Measurements from ENCODE around the gene EFCAB6.

The EFCAB6 gene

GRCh38 chr22:43635101-43635500 lies 177.0 kb downstream of the EFCAB6 start:
- in situ Hi-C loops (cut with HindIII; ENCODE audit: low pct_ligation_motif_present, low sequenced_read_pairs), result no loop called here
- H3K4me3 ChIP-seq (ENCODE audit: low read depth, low read length), result no peak overlapping the region
- TF ChIP-seq CTCF (IDR thresholded peaks at IDR 0.05; ENCODE audit: low read depth, low read length, missing control alignments), result no peak
- H3K36me3 ChIP-seq (replicated peaks), result no peaks in the 10 kb centered on the region
- H3K27ac ChIP-seq, result no peak overlapping the region
- no peaks in the 10 kb centered on the region for H3K27me3 ChIP-seq (replicated peaks)
- DNase-seq, result no peak

- no peak for TF ChIP-seq CTCF (IDR thresholded peaks at IDR 0.05; ENCODE audit: low read depth, low read length, missing control alignments)
- Histone ChIP-seq H3K27ac (no peak overlapping the region), H3K36me3 (replicated peaks) (no peaks in the 10 kb centered on the region), H3K27me3 (replicated peaks) (no peaks in the 10 kb centered on the region), H3K4me3 (ENCODE audit: low read depth, low read length) (no peak overlapping the region)
- in situ Hi-C loops (cut with HindIII; ENCODE audit: low pct_ligation_motif_present, low sequenced_read_pairs), result no loop called here
- DNase-seq, result no peak
These were observed 177.8 kb downstream of the EFCAB6 start for GRCh38 chr22:43634316-43634715.

GRCh38 chr22:43633631-43634285 lies 178.3 kb downstream of the EFCAB6 start:
- in situ Hi-C loops (cut with HindIII; ENCODE audit: low pct_ligation_motif_present, low sequenced_read_pairs), result no loop called here
- Histone ChIP-seq H3K36me3 (replicated peaks) (no peaks in the 10 kb centered on the region), H3K27ac (no peak overlapping the region), H3K27me3 (replicated peaks) (no peaks in the 10 kb centered on the region), H3K4me3 (ENCODE audit: low read depth, low read length) (no peak overlapping the region)
- TF ChIP-seq CTCF (IDR thresholded peaks at IDR 0.05; ENCODE audit: low read depth, low read length, missing control alignments), result no peak
- DNase-seq, result no peak

GRCh38 chr22:43631846-43632245 lies 180.3 kb downstream of the EFCAB6 start:
- Histone ChIP-seq H3K27ac (no peak overlapping the region), H3K27me3 (replicated peaks) (no peaks in the 10 kb centered on the region), H3K4me3 (ENCODE audit: low read depth, low read length) (no peak overlapping the region), H3K36me3 (replicated peaks) (no peaks in the 10 kb centered on the region)
- in situ Hi-C loops (cut with HindIII; ENCODE audit: low pct_ligation_motif_present, low sequenced_read_pairs), result no loop called here
- no peak for TF ChIP-seq CTCF (IDR thresholded peaks at IDR 0.05; ENCODE audit: low read depth, low read length, missing control alignments)
- DNase-seq, result no peak

GRCh38 chr22:43631201-43631600 lies 180.9 kb downstream of the EFCAB6 start:
- Histone ChIP-seq H3K36me3 (replicated peaks) (no peaks in the 10 kb centered on the region), H3K27me3 (replicated peaks) (no peaks in the 10 kb centered on the region), H3K4me3 (ENCODE audit: low read depth, low read length) (no peak overlapping the region), H3K27ac (no peak overlapping the region)
- DNase-seq, result no peak
- in situ Hi-C loops (cut with HindIII; ENCODE audit: low pct_ligation_motif_present, low sequenced_read_pairs), result no loop called here
- TF ChIP-seq CTCF (IDR thresholded peaks at IDR 0.05; ENCODE audit: low read depth, low read length, missing control alignments), result no peak

- no peaks in the 10 kb centered on the region for H3K36me3 ChIP-seq (replicated peaks)
- TF ChIP-seq CTCF (IDR thresholded peaks at IDR 0.05; ENCODE audit: low read depth, low read length, missing control alignments), result no peak
- DNase-seq, result no peak
- no peaks in the 10 kb centered on the region for H3K27me3 ChIP-seq (replicated peaks)
- no peak overlapping the region for H3K4me3 ChIP-seq (ENCODE audit: low read depth, low read length)
- in situ Hi-C loops (cut with HindIII; ENCODE audit: low pct_ligation_motif_present, low sequenced_read_pairs), result no loop called here
- H3K27ac ChIP-seq, result no peak overlapping the region
These were observed 181.7 kb downstream of the EFCAB6 start for GRCh38 chr22:43630451-43630850.
